ENCODE measurements around the gene MBNL2.

DNA sequence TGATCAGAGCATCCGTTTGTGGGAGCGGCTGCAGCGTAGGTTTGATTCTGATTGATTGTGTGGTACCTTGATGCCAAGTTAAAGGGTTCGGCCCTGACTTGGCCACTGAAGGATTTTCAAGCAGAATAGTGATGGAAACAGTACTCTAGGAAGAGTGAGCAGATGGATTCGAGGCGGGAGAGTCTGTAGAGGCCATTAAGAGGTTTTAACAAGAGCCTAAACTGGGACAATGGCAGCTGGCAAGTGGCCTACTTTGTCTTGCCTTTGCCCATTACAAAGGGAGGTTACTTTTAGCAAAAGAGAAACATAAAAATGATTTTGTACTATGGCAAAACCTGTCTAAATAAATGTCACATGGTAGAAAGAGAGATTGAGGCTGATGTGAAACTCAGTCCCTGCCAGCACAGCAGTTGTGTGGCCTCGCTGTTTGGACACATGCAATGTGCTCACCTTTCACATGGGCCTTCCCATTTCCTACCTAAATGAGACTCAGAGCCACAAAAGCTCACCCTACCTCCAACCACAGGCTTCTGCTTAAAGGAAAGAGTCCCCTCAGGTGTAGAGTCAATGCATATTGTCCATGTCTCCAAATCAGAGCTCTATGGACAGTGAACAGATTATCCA is 149.5 kb downstream of the MBNL2 start:
- TF ChIP-seq POLR2AphosphoS5 (IDR thresholded peaks at IDR 0.05; ENCODE audit: low read depth) = no peak
- TF ChIP-seq, protein P1, sequence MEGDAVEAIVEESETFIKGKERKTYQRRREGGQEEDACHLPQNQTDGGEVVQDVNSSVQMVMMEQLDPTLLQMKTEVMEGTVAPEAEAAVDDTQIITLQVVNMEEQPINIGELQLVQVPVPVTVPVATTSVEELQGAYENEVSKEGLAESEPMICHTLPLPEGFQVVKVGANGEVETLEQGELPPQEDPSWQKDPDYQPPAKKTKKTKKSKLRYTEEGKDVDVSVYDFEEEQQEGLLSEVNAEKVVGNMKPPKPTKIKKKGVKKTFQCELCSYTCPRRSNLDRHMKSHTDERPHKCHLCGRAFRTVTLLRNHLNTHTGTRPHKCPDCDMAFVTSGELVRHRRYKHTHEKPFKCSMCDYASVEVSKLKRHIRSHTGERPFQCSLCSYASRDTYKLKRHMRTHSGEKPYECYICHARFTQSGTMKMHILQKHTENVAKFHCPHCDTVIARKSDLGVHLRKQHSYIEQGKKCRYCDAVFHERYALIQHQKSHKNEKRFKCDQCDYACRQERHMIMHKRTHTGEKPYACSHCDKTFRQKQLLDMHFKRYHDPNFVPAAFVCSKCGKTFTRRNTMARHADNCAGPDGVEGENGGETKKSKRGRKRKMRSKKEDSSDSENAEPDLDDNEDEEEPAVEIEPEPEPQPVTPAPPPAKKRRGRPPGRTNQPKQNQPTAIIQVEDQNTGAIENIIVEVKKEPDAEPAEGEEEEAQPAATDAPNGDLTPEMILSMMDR (IDR thresholded peaks at IDR 0.05; ENCODE audit: insufficient read depth, low read length) = no peak
- TF ChIP-seq, protein P2, sequence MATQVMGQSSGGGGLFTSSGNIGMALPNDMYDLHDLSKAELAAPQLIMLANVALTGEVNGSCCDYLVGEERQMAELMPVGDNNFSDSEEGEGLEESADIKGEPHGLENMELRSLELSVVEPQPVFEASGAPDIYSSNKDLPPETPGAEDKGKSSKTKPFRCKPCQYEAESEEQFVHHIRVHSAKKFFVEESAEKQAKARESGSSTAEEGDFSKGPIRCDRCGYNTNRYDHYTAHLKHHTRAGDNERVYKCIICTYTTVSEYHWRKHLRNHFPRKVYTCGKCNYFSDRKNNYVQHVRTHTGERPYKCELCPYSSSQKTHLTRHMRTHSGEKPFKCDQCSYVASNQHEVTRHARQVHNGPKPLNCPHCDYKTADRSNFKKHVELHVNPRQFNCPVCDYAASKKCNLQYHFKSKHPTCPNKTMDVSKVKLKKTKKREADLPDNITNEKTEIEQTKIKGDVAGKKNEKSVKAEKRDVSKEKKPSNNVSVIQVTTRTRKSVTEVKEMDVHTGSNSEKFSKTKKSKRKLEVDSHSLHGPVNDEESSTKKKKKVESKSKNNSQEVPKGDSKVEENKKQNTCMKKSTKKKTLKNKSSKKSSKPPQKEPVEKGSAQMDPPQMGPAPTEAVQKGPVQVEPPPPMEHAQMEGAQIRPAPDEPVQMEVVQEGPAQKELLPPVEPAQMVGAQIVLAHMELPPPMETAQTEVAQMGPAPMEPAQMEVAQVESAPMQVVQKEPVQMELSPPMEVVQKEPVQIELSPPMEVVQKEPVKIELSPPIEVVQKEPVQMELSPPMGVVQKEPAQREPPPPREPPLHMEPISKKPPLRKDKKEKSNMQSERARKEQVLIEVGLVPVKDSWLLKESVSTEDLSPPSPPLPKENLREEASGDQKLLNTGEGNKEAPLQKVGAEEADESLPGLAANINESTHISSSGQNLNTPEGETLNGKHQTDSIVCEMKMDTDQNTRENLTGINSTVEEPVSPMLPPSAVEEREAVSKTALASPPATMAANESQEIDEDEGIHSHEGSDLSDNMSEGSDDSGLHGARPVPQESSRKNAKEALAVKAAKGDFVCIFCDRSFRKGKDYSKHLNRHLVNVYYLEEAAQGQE (IDR thresholded peaks at IDR 0.05; ENCODE audit: insufficient replicate concordance, low read depth) = no peak

Measured in HL-60 (cell line).